Hepatocyte (in vitro differentiated cells): ENCODE data around the gene RAB4A.

ENCODE experiments used
- EZH2 ChIP-seq: fragments of 200-600 bp; sonication (generic); IDR thresholded peaks from 2 replicates; pipeline ENCODE4 v1.6.1; 2016; ENCODE audit warnings: antibody characterized with exemption, mild to moderate bottlenecking, borderline replicate concordance
- TF ChIP-seq, protein P1 (sequence below): fragments of 200-600 bp; sonication (generic); IDR thresholded peaks from 2 replicates; pipeline ENCODE4 v1.5.1; 2016; ENCODE audit warnings: antibody characterized with exemption, mild to moderate bottlenecking; ENCODE audit not compliant: poor library complexity

GRCh38 chr1:229254910-229255541, 15.9 kb upstream of the RAB4A start:
- TF ChIP-seq, protein P1, sequence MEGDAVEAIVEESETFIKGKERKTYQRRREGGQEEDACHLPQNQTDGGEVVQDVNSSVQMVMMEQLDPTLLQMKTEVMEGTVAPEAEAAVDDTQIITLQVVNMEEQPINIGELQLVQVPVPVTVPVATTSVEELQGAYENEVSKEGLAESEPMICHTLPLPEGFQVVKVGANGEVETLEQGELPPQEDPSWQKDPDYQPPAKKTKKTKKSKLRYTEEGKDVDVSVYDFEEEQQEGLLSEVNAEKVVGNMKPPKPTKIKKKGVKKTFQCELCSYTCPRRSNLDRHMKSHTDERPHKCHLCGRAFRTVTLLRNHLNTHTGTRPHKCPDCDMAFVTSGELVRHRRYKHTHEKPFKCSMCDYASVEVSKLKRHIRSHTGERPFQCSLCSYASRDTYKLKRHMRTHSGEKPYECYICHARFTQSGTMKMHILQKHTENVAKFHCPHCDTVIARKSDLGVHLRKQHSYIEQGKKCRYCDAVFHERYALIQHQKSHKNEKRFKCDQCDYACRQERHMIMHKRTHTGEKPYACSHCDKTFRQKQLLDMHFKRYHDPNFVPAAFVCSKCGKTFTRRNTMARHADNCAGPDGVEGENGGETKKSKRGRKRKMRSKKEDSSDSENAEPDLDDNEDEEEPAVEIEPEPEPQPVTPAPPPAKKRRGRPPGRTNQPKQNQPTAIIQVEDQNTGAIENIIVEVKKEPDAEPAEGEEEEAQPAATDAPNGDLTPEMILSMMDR, result peak; percentile 56
- TF ChIP-seq EZH2, result no peak
